HT1080 (cell line): ENCODE data around the gene MAGI2. TPM values are rescaled to one million over a fixed set of nuclear protein-coding genes. Genes with fewer than 3 reads are reported as not detected.
"Not testable (repeated sequence)": the region's sequence is repeated elsewhere in the genome, so short reads cannot be mapped to it uniquely, and the experiment has no call there.

Source experiments
- DNase-seq: peaks from one replicate; pipeline ENCODE4 v3.0.0-alpha.2; 2015; ENCODE audit warnings: low read depth
- total RNA-seq: library from RNA; depleted of rRNA; stranded (reverse); fragments of >200 nt; shearing (Covaris generic); gene quantifications from 2 replicates; pipeline ENCODE4 v1.2.3, GENCODE V29; 2014

The MAGI2 gene
- total RNA-seq, 1 experiment from 2014 or later, result 0.39 TPM

DNA sequence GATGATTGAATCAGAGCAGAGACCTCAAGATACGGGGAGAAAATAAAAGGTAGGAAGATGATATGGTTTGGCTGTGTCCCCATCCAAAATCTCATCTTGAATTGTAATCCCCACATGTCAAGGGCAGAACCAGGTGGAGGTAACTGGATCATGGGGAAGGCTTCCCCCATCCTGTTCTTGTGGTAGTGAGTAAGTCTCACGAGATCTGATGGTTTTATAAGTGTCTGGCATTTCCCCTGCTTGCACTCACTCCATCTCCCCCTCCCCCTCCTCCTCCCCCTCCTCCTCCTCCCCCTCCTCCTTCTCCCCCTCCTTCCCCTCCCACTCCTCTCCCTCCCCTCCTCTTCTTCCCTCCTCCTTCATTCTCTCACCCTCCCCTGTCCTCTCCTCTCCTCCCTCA is 950.2 kb downstream of the MAGI2 start:
- not testable (repeated sequence) for DNase-seq

DNA sequence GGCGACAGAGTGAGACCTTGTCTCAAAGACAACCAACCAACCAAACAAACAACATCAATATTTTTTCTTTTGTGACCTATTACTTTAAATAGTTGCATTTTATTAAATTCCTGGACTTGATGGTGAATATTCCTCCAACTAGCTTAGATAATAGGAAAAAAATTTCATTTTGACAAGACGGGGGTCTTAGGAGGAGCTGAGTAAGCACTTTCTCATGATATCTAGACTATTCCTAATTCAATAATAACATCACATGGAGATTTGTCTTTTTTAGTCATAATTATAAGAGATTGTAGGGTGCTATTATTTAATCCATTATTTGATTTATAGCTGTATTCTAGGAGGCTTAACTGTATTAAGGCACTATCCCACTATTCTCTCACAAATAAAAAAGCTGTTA is 952.4 kb downstream of the MAGI2 start:
- no peak for DNase-seq

DNA sequence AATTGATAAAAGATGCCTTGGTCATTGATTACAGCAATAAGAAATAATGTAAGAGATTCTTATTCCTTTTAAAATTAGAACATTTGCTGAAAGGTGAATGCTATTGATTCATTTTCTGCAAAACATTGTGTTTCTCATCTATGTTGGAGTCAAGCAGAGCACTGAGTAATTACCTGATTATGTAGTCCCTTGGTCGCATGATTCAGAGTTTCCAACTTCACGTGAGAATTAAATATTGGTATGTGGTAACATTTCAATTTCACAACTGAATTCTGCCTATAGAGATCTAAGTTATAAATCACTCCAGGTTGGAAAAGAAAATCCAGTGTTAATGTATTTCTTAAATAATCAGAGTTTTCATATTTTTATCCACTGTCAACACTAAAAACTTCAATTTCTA is 953.5 kb downstream of the MAGI2 start:
- no peak for DNase-seq

DNA sequence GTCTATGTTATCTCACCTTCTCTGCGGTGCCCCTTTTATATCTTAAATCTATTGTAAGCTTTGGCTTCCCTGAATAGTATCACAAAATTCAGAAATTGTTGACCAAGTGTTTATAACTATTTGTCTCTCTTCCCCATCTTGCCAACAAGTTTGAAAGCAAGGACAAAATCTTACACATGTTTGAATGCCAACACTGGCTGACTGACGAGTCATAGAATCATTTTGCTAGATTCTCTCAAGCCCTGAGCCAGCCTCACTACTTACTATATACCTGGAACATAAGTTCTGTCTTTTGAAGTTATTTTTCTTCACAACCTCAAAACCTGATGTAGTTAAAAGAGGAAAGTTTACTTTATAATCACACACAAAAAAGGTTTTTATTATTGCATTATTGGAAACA is 954.2 kb downstream of the MAGI2 start:
- DNase-seq, result no peak

DNA sequence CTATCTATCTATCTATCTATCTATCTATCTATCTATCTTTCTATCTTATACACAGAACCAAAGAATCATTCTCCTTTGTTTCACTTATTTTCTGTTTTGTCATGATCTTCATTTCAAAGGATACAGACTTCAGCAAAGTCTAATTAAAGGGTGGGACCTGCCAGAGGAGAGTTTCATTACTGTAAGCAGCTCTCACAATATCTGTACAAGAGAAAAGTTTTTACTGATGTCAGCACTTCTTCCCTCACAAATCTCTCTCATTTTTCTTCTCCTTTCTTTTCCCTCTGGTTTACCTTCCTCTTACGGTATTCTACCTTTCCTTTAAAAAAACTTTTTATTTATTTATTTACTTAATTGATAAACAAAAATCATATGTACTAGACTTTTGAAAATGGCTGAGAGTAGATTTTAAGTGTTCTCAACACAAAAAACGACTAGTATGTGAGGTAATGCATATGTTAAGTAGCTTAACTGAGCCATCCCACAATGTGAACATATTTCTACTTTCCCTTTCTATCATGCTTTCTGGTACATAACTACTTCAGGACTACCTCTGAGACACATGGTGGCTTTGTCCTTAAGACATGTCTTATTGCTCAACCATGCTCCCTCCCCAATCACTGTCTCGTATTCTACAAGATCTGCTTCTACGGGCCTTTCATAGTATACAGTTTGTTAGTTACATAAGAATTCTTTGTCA is 955.6 kb downstream of the MAGI2 start:
- DNase-seq, result no peak

DNA sequence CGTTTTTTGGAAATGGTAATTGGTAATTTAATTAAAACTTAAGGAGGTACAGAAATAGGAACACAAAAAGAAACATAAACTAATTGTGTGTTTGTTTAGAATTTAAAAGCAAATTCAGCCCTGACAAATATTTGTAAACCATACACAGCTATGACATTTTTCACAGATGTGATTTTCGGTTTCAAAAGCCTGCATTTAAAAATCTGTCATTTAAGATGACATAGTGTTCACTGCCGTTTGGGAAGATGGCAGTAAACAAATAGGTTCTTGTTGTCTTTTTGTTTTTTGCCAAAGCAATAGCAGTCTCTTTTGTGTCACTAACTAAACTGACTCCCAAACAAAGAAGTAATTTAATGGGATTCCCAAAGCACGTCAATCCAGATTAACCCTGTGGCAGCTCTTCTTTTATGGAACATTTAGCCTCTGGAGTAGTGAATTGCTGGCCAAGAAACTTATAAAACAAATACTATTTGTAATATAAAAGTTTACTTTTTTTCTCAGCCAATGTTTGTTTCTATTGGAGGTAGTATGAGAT is 957.3 kb downstream of the MAGI2 start:
- DNase-seq, result no peak

DNA sequence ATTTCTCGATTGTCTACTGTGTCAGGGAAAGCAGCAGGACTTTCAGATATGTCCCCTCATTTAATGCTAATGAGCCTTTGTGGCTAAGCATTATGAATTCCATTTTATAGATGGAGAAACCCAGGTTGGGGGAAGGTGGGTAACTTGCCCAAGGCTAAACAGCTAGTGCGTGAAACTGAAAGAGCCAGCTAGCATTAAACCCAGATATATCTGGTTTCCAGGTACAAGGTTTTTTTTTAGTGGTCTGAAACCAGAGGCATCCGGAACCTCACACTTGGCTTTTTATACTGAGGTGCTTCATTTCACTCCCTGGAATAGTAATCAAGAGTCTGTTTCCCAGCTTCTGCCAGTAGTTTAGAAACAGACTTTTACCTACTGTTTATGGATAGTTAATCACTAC is 960.1 kb downstream of the MAGI2 start:
- DNase-seq, result no peak

DNA sequence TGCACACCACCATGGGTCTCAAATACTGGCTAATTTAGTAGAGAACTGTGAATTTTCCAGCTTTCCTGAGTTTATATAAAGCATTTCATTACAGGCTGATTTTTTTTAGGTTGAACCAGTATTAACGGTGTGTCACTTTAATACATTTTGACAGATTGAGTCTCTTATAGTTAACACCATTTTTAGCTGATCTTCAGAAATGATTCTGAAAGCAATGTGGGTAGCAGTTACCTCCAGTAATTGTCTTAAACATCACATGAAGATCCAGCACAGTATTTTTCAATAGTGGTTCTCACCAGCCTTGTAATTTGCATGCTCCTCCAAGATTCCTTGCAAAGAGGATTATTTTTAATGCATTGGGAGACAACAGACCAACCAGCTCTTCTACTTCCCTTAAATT is 961.3 kb downstream of the MAGI2 start:
- DNase-seq, result no peak

DNA sequence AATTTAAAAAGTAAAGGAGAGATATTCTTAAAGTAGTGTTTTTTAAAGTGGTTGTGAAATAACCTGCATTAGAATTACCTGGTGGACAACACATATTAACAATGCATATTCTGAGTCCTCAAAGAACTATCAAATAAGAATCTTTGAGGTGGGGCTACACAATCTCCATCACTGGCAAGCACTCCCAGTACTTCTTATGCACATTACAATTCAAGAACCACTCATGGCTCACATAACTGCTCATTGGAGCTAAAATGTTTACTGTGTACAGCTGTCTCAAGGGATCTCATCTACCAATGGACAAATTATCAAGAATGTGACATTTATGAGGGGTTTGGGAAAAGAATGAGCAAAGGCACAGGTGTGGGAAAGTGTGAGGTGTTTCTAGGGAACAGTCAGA is 962.9 kb downstream of the MAGI2 start:
- DNase-seq, result no peak

DNA sequence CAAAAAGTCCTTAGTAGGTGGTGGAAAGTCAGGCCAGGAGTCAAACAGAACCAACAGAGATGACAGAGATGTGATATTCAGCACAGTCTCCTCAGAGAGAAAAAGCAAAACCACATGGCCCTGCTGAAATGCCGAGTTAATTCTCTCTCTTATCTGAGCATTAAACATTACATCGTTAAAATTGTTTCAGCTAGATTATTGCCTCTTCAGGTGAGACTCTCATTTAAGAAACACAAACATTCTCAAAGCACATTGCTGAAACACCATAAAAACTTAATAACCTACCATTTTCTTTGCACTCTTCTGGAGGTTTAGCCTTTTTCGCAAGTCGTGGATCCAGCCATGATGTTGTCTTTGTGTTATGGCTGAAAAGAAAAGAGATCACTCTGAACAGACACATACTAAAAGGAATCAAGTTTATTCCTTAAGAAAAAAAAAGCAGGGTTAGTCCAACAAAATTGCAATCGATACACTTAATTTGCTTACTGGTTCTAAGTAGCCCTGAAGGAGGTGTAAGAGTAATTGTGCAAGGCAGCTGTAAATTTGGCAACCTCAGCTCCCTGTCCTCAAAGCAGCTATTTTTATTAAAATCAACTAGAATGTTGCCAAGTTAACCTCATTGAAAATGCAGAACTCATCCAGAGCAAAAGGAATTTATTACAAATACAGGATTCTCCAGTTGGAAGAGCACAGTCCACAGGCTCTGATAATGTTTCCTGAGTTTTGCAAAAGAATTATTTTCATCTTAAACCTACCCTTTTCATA is 963.8 kb downstream of the MAGI2 start:
- DNase-seq, result no peak

DNA sequence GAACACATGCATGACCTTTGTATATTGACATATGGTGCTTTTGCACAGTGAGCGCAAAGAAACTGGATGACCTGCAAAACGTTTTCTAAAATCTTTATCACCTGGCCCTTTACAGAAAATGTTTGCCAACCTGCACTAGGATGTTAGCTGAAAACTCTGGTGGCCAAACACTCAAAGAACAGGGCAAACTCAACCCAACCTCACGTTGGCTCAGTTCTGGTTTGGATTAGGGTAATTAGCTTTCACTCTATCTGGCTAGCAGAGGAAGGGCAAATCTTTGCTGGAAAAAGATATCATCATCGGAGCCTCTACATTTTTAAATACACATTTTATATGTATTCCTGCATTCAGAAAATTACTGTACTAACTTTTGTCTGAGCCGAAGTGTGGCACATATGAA is 966.0 kb downstream of the MAGI2 start:
- no peak for DNase-seq

DNA sequence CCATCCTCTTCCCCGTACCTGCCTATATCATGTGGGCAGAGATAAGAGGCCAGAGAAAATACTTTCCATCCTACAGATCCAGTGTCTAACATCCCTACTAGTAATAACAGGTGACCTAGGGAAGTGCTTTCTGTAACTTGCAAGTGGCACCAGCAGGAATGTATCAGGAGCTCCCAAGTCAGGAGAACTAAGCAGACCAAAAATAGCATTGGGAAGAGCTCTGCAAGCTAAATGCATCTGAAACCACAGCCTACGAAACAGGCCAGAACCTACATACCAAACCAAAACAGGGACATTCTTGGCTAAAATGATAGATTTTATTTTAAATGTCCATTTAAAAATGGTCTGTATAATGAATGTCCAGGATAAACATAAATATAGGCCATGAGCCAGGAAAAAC is 974.1 kb downstream of the MAGI2 start:
- no peak for DNase-seq

DNA sequence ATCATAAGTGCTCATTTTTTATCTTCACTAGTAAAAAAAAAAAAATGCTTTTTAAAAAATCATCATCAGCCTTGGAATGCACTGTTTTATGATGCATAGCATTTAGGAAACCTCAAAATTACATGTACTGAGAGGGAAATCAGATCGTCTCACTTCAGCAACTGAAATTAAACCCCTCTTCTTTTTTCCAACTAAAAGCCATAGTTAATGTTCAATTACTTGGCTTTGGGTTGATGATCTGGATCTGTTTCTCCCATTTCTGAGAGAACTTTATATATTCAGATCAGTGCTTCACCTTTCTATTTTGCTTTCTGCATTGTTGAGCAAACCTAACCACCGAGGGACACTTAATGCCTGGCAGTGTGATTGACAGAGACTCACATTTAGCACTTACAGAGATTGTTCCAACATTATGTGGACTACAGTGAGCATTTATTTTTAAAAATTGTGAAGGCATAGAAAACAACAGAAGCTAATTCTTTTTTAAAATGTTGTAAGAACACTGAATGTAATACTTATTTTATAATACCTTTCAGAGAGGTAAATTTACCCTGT is 976.5 kb downstream of the MAGI2 start:
- DNase-seq, result no peak

DNA sequence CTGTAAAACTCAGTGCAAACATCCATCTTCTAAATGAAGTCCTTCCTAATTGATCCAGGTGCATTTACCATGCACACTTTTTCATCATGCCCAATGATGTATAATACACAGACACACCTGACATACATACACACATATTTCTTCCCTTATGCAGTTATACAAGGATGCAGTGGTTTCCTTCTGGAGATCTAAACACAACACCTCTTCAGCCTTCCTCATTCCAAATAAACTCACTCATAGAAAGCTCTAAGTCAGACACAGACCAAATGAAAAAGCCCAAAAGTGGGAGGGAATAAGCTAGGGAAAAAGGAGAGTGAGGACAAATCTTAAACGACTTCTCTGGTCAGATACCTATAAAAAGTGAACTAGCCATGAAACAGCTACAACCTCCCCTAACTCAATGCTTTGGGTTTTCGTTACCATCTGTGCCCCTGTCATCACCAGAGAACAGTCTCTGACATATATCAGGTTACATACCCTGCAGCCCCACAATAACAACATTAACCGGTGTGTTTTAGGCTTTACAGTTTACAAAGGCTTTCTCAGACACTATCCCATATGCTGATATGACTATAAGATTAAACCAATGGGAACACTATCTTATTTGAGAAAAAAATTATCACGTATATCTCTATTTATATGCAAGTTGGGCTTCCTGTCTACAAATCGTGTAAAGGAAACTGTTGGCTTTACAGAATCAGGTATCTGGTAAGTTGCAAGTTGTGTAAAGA is 979.7 kb downstream of the MAGI2 start:
- no peak for DNase-seq

DNA sequence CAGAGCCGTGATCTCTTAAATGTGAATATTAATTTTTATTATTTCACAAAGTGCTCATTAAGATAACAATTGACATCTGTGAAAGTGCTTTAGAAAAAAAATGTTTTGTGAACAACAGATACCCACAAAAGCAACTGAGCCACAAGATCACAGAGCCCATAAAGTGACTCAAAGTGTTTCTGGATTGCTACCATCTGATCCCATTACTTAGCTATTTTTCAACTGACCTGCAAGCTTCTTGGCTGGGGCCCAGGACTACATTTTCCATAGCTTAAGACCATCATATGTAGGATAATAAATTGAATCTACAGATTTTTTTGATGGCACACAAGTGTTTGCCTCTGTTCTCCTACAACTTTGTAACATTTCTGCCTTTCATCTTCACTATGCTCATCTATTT is 980.4 kb downstream of the MAGI2 start:
- no peak for DNase-seq

DNA sequence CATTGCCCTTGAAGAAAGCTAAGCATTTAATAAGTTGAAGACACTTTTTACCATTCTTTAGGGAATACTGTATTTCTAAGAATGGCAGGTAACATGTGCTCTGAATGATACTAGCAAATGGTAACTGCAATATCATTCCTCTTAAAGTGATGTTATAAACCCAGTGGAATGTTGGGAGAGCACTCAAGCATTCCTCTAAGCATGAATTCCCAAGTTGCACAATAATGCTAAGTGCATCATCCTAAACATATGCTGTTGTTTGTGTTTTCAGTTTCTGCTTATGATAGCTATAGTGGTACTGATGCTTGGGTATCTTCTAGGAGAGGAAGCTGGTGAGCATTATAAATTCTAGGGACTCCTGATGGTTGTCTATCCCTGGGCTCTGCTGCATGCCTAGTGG is 980.9 kb downstream of the MAGI2 start:
- no peak for DNase-seq

DNA sequence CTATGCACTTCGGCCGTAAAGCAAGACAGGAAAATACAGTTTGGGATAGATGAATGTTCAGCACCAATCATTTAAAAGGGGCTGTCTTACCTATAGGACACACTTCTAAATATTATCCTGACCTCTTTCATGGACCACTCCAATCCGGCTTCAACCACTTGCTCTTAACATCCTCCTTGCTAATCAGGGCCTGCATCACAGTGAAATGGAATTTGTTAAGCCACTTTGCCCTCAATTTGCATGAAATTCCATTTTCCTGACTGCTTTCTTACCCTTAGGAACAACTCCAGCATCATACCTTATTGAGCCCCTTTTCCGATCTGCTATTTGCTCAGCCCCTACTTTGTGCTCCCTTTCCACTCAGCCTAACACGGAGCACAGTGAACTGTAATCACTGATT is 987.6 kb downstream of the MAGI2 start:
- no peak for DNase-seq

DNA sequence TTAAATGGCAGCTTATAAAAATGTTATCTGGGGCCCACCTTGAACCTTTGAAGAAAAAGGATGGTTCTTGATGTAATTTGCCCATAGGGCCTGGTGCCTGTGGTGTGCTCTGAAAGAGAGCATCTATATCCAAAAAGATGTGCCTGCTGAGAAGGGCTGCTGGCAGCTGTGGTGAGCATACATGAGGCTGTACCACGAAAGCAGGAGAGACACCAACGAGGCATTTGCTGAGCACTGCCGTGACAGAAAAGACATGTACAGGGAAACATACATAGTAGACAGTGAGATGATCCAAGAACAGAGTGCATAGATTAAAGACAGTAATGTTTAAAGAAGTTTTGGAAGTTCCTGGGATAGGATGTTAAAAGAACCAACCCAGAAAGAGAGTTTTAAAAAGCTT is 990.4 kb downstream of the MAGI2 start:
- no peak for DNase-seq

DNA sequence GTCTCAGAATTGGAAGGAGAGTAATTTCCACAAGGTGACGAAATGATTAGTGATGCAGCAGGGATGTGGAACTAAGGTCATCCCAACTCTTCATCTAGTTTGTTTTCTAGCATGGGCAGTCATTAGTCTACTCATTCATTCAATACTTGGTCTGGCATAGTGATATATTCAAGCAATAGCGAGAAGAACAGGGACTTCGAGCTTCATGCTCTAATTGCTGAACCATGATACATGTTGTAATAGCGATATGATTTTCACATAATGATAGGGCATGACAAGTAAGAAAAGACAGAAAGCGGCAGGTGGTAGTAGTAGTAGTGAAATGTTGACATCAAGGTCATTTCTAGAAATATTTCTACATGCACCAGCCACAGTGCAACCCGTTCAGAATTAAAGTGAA is 1002.8 kb downstream of the MAGI2 start:
- DNase-seq, result no peak

DNA sequence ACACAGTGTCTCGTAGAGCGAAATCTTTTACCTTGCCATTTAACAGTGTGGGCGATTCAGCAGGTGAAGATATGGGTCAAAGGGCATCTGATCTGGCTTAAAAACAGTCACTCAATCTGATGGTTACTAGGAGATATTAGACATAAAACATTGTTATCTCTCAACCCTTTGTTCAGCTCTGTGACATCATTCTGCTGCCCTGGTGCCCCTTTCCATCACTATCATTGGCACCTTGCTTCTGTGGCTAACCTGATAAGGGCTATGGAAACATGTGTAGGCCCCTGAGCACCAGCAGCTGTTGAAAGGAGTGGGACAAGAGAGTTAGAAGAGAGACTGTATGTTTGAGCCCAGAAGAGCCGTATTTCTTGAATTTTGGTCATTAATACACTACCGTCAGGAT is 1004.6 kb downstream of the MAGI2 start:
- DNase-seq, result no peak

DNA sequence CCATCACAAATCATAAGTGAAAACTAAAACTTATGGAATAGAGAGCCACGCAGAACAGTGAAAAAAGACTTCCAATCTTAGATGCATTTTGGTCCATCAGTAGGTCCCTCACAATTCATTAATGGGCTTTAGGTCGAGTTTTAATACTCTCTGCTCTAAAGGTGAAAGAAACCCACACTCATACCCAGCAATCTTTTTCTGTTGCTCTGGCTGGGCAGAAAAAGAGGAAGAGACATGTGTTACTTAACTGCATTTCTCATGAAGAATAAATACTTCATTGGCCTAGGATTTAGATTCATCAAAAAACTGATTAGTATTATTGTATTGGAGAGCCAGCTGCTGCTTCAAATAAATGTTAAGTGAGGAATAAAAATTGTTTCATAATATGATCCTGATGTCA is 1009.2 kb downstream of the MAGI2 start:
- DNase-seq, result no peak

DNA sequence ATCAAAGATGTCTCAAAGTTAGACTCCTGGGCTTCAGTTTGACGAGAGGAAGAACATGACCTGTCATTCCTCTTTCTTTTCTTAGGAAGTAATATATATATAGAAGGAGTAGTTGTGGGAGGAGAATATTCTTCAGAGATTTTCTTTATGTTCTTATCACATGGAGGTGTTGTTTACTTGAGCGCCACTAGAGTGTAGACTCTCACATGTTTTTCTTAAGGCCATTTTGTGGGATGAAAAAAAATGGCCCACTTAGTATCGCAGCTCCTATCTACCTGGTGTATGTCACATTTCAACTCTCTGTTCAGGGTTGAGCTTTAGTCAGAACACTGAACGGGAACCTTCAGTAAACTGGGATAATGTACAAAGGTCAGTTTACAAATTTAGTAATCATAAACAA is 1009.7 kb downstream of the MAGI2 start:
- DNase-seq, result no peak
